CD1c-positive myeloid dendritic cell (primary cell): ENCODE results near the gene SKP1.
A peak's percentile ranks its signal among the peaks of the same experiment; 100 is the strongest.
"Not testable (repeated sequence)": the region's sequence is repeated elsewhere in the genome, so short reads cannot be mapped to it uniquely, and the experiment has no call there.

Experiments used
- DNase-seq: peaks from one replicate; pipeline ENCODE4 v3.0.0-alpha.2; 2016; ENCODE audit errors: extremely low spot score

The SKP1 gene

GRCh38 chr5:134177369-134178095 is 782 bp upstream of the SKP1 start:
- no peak for DNase-seq

- peak; percentile 28 for DNase-seq
These were observed 734 bp downstream of the SKP1 start for GRCh38 chr5:134175921-134176510.

GRCh38 chr5:134174841-134175839 is 1.6 kb downstream of the SKP1 start:
- DNase-seq, result no peak

DNA sequence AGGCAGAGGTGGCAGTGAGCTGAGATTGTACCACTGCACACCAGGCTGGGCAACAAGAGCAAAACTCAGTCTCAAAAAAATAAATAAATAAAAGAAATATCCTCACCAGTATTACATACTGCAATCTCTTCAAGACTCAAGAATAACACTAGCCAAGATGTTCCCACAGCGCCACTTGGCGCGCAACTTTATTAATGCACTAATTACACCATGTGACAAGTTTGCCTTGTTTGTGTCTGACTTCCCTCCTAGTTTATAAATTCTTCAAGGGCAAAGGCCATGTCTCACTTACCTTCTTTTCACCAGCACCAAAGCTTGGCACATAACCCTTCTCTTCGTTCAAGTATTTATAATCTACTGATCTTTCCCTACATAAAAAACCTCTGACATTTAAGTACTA is 4.8 kb downstream of the SKP1 start:
- no peak for DNase-seq

DNA sequence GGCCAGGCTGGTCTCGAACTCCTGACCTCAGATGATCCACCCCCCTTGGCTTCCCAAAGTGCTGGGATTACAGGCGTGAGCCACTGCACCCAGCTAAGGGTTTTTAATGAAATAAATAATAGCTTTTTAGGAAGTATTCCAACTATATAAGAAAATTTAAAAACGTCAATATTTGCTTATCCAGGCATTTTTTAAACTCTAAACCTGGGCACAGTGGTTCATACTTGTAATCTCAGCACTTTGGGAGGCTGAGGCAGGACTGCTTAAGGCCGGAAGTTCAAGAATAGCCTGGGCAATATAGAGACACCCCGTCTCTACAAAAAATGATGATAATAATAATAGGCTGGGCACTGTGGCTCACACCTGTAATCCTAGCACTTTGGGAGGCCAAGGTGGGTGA is 14.2 kb downstream of the SKP1 start:
- no peak for DNase-seq

- DNase-seq, result no peak
These were observed 15.0 kb downstream of the SKP1 start for GRCh38 chr5:134161513-134162395.

- DNase-seq, result no peak
These were observed 23.1 kb downstream of the SKP1 start for GRCh38 chr5:134153657-134154056.

- DNase-seq, result no peak
These were observed 23.5 kb downstream of the SKP1 start for GRCh38 chr5:134153241-134153640.

GRCh38 chr5:134152173-134152832 is 24.4 kb downstream of the SKP1 start:
- DNase-seq, result not testable (repeated sequence)

DNA sequence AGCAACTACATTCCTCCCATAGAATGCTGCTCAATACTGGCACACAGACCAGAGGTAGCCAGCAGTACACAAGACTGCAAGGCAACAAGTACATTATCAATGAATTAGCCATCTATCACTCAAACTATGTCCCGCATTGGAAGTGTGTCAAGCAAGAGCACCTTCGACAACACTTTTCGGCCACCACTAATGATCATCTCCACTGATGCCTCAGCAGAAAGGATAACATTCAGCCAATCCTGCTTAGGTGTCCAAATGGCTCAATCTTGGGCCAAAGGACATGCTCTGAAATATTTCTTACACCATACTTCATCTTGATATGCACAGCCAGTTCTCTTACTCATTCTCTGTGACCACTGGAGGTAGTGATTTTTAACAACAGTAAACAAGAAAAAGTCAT is 25.0 kb downstream of the SKP1 start:
- no peak for DNase-seq

DNA sequence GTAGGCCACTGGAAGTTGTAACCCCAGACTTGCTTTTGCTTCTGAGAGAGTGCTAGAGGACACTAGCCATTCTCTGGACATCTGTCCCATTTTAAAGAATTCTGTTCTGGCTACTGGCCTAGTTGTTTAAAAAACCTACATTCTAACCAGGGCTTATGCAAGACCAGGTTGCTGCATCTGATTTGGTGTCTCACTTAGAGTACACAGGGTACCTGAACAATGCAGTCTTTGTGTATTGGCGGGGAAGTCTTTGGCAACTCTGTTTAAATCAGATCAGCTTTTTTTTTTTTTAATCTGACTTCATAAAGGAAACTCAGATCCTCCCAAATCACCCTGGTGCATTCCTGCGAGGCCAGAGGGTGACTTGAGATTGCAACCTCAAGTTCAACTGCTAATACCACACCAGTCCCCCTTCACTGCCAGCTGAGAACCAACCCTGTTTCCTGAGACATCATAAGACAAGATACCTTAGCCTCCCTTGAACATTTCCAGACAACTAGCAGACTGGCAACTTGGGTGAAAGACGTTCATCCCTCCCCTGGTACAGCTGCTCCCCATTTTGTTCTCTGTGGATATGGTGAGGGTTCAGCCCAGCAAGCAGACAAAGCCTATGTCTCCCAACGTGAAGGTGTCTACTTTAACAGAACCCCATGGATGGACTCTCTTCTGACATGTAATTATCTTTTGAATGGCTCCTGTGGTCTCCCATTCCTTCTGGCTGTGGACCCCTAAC is 27.0 kb downstream of the SKP1 start:
- DNase-seq, result no peak

GRCh38 chr5:134148986-134149539 is 27.7 kb downstream of the SKP1 start:
- DNase-seq, result no peak

GRCh38 chr5:134148316-134148715 is 28.4 kb downstream of the SKP1 start:
- DNase-seq, result no peak

GRCh38 chr5:134146651-134147518 is 29.9 kb downstream of the SKP1 start:
- DNase-seq, result no peak

GRCh38 chr5:134145779-134146581 is 30.8 kb downstream of the SKP1 start:
- DNase-seq, result peak; percentile 78

DNA sequence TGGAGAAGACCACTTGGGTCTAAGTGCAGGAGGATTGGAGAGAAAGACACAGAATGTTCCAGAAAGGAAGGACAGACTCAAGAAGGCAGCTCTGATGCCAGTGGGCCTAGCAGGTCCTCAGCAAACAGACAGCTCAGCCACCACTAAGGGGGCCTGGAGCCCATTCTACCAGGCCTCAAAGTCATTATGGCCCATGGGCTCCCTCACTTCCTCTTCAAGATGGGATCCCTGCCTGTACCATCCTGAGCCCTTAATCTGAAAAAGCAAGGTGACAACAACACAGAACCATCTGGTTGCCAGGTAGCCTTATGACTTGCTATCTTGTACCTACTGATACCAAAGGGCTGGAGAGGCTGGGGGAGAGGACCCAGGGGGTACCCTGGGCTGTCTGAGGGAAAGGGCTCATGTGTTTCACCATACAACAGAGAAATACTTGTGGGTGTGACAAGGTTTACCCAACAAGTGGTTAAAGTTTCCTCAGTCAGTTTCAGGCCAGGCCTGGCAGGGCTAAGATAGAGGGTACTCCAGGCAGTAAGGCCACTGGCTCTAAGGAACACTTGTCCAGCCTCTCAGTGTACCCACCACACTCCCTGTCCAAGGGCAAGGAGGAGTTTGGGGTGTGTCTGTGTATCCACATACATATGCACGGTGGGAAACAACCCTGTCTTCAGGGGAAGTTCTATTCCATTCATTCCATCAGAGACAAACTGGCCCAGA is 31.6 kb downstream of the SKP1 start:
- no peak for DNase-seq
